Colonic mucosa (tissue), 4 donors: Measurements from ENCODE around the gene GMDS. TPM values are rescaled to one million over a fixed set of nuclear protein-coding genes. Genes with fewer than 3 reads are reported as not detected.

Experiments used
- DNase-seq: peaks from one replicate; pipeline ENCODE4 v3.0.0-alpha.2; 2020
- H3K27ac ChIP-seq: fragments of 200-600 bp; one replicate; pipeline ENCODE4 v1.8.0; 2021
- H3K27me3 ChIP-seq: fragments of 200-600 bp; one replicate; pipeline ENCODE4 v1.8.0; 2021
- H3K36me3 ChIP-seq: fragments of 200-600 bp; one replicate; pipeline ENCODE4 v1.8.0; 2021
- H3K4me1 ChIP-seq: fragments of 200-600 bp; one replicate; pipeline ENCODE4 v1.8.0; 2021; ENCODE audit warnings: mild to moderate bottlenecking
- H3K4me3 ChIP-seq: fragments of 200-600 bp; one replicate; pipeline ENCODE4 v1.8.0; 2021
- H3K9ac ChIP-seq, 2 donors: one replicate each; pipeline ENCODE4 v1.7.0; 2013; ENCODE audit warnings: control low read depth in 2 of 2, low read depth in 2 of 2, low read length in 2 of 2
- H3K9me3 ChIP-seq: fragments of 200-600 bp; one replicate; pipeline ENCODE4 v1.8.0; 2021
- CTCF ChIP-seq: fragments of 200-600 bp; IDR thresholded peaks from one replicate; pipeline ENCODE4 v1.8.0; 2022; ENCODE audit warnings: antibody characterized with exemption, mild to moderate bottlenecking
- intact Hi-C: fragments of 100-400 bp; cut with DNase I; formaldehyde crosslinking; loops from one replicate; pipeline ENCODE4 v1.14.1; 2022
- total RNA-seq, 2 donors: library from RNA; stranded (reverse); fragmentation: NEBNext Ultra II Directional in 1 of 2; extraction: Animal tissue kit (Norgen Biotek cat#: 25700) in 1 of 2; gene quantifications; one replicate each; pipeline ENCODE4 v1.2.1, GENCODE V29; 2021
- donor health status: healthy.
- donor health status: DM: no; HTN: no; CAD: no.
- donor health status: DM: no; HTN: no; CAD: no.

The GMDS gene
- total RNA-seq, 2 donors from 2014 or later, result 247 to 272 TPM

GRCh38 chr6:2085657-2086056 lies 159.7 kb downstream of the GMDS start:
- no peak for TF ChIP-seq CTCF
- no peak for DNase-seq
- H3K4me1 ChIP-seq, result no peaks in the 10 kb centered on the region
- H3K27ac ChIP-seq, result no peak overlapping the region
- intact Hi-C loops, result no loop called here
- H3K9me3 ChIP-seq, result no peaks in the 10 kb centered on the region
- H3K27me3 ChIP-seq, result no peaks in the 10 kb centered on the region
- H3K4me3 ChIP-seq, result no peak overlapping the region
- H3K36me3 ChIP-seq, result no peaks in the 10 kb centered on the region
- no peak overlapping the region for H3K9ac ChIP-seq

GRCh38 chr6:2081155-2082138 lies 164.0 kb downstream of the GMDS start:
- no peak for TF ChIP-seq CTCF
- H3K4me3 ChIP-seq, result no peak overlapping the region
- no peak overlapping the region for H3K27ac ChIP-seq
- no peaks in the 10 kb centered on the region for H3K9me3 ChIP-seq
- DNase-seq, result no peak
- intact Hi-C loops, result no loop called here
- H3K9ac ChIP-seq, result no peak overlapping the region
- no peaks in the 10 kb centered on the region for H3K4me1 ChIP-seq
- no peaks in the 10 kb centered on the region for H3K27me3 ChIP-seq
- H3K36me3 ChIP-seq, result no peaks in the 10 kb centered on the region

GRCh38 chr6:2078888-2079287 lies 166.5 kb downstream of the GMDS start:
- Histone ChIP-seq H3K36me3 (no peaks in the 10 kb centered on the region), H3K27me3 (no peaks in the 10 kb centered on the region), H3K9ac (no peak overlapping the region), H3K4me3 (no peak overlapping the region), H3K4me1 (no peaks in the 10 kb centered on the region), H3K27ac (no peak overlapping the region), H3K9me3 (no peaks in the 10 kb centered on the region)
- intact Hi-C loops, result no loop called here
- no peak for TF ChIP-seq CTCF
- DNase-seq, result no peak

- TF ChIP-seq CTCF, result no peak
Measured at GRCh38 chr6:2077826-2078225, 167.6 kb downstream of the GMDS start.

GRCh38 chr6:2073476-2073875 lies 171.9 kb downstream of the GMDS start:
- Histone ChIP-seq H3K27ac (no peak overlapping the region), H3K36me3 (no peaks in the 10 kb centered on the region), H3K9me3 (no peaks in the 10 kb centered on the region), H3K4me1 (no peaks in the 10 kb centered on the region), H3K27me3 (no peaks in the 10 kb centered on the region), H3K9ac (no peak overlapping the region), H3K4me3 (no peak overlapping the region)
- intact Hi-C loops, result no loop called here
- no peak for TF ChIP-seq CTCF
- no peak for DNase-seq

More at GRCh38 chr6:2077826-2078225, 167.6 kb downstream of the GMDS start:
- no peak for DNase-seq
- H3K27me3 ChIP-seq, result no peaks in the 10 kb centered on the region
- no peak overlapping the region for H3K4me3 ChIP-seq
- no peak overlapping the region for H3K27ac ChIP-seq
- no peak overlapping the region for H3K9ac ChIP-seq
- H3K36me3 ChIP-seq, result no peaks in the 10 kb centered on the region
- no peaks in the 10 kb centered on the region for H3K4me1 ChIP-seq
- intact Hi-C loops, result no loop called here
- H3K9me3 ChIP-seq, result no peaks in the 10 kb centered on the region
